ENCODE data around the gene TVP23B.
"Not testable (repeated sequence)": the region's sequence is repeated elsewhere in the genome, so short reads cannot be mapped to it uniquely, and the experiment has no call there.

TVP23B gene

GRCh38 chr17:18780991-18781718, at the start of gene TVP23B:
TVP23B (plus strand) TSS chr17:18781183; CDS start chr17:18781294, 111 bp downstream.
- DNase-seq: peak; percentile 63

GRCh38 chr17:18732438-18732837, 48.5 kb upstream of the TVP23B start:
- not testable (repeated sequence) for DNase-seq

- DNase-seq: not testable (repeated sequence)
Measured at GRCh38 chr17:18733350-18733749, 47.6 kb upstream of the TVP23B start.

- DNase-seq: not testable (repeated sequence)
Measured at GRCh38 chr17:18739616-18740391, 41.2 kb upstream of the TVP23B start.

- DNase-seq: not testable (repeated sequence)
Measured at GRCh38 chr17:18741228-18741627, 39.8 kb upstream of the TVP23B start.

- DNase-seq: not testable (repeated sequence)
Measured at GRCh38 chr17:18743699-18744421, 37.1 kb upstream of the TVP23B start, which contains the start of gene FBXW10. FBXW10 (plus strand) TSS chr17:18744054; CDS start chr17:18744245, 191 bp downstream.

GRCh38 chr17:18744726-18745125, 36.3 kb upstream of the TVP23B start:
- not testable (repeated sequence) for DNase-seq

GRCh38 chr17:18746551-18746950, 34.4 kb upstream of the TVP23B start:
- not testable (repeated sequence) for DNase-seq

- DNase-seq: not testable (repeated sequence)
Measured at GRCh38 chr17:18747501-18747900, 33.5 kb upstream of the TVP23B start.

- DNase-seq: not testable (repeated sequence)
Measured at GRCh38 chr17:18750242-18750641, 30.7 kb upstream of the TVP23B start.

GRCh38 chr17:18753829-18754409, 27.1 kb upstream of the TVP23B start:
- DNase-seq: not testable (repeated sequence)

- DNase-seq: not testable (repeated sequence)
Measured at GRCh38 chr17:18755969-18756368, 25.0 kb upstream of the TVP23B start.

GRCh38 chr17:18757368-18758044, 23.5 kb upstream of the TVP23B start:
- not testable (repeated sequence) for DNase-seq

- DNase-seq: not testable (repeated sequence)
Measured at GRCh38 chr17:18758344-18758743, 22.6 kb upstream of the TVP23B start.

GRCh38 chr17:18760221-18760620, 20.8 kb upstream of the TVP23B start:
- DNase-seq: not testable (repeated sequence)

GRCh38 chr17:18770572-18770971, 10.4 kb upstream of the TVP23B start:
- DNase-seq: not testable (repeated sequence)

GRCh38 chr17:18771066-18771465, 9.9 kb upstream of the TVP23B start:
- not testable (repeated sequence) for DNase-seq

- DNase-seq: no peak
Measured at GRCh38 chr17:18772471-18772870, 8.5 kb upstream of the TVP23B start.

GRCh38 chr17:18781805-18782204, 822 bp downstream of the TVP23B start:
- DNase-seq: not testable (repeated sequence)

GRCh38 chr17:18785933-18786332, 5.0 kb downstream of the TVP23B start:
- DNase-seq: not testable (repeated sequence)

- DNase-seq: not testable (repeated sequence)
Measured at GRCh38 chr17:18786890-18787289, 5.9 kb downstream of the TVP23B start.

- DNase-seq: not testable (repeated sequence)
Measured at GRCh38 chr17:18791402-18791801, 10.4 kb downstream of the TVP23B start.
